GM19240 (cell line): ENCODE results near the gene ANKRD13B.
"Not testable (repeated sequence)": the region's sequence is repeated elsewhere in the genome, so short reads cannot be mapped to it uniquely, and the experiment has no call there.

Experiments
- DNase-seq: peaks from one replicate; pipeline ENCODE4 v3.0.0; 2011; ENCODE audit warnings: low spot score; ENCODE audit not compliant: insufficient read length

Gene ANKRD13B

GRCh38 chr17:29640981-29641642 is 48.2 kb downstream of the ANKRD13B start:
- no peak for DNase-seq

GRCh38 chr17:29642171-29642611 is 49.3 kb downstream of the ANKRD13B start:
- DNase-seq = no peak

- no peak for DNase-seq
Observed at GRCh38 chr17:29643817-29644160, 50.9 kb downstream of the ANKRD13B start.

- DNase-seq = no peak
Observed at GRCh38 chr17:29645515-29646051, 52.7 kb downstream of the ANKRD13B start.

- no peak for DNase-seq
Observed at GRCh38 chr17:29648005-29648404, 55.1 kb downstream of the ANKRD13B start.

GRCh38 chr17:29649359-29649758 is 56.4 kb downstream of the ANKRD13B start:
- DNase-seq = no peak

GRCh38 chr17:29650396-29650795 is 57.5 kb downstream of the ANKRD13B start:
- no peak for DNase-seq

- not testable (repeated sequence) for DNase-seq
Observed at GRCh38 chr17:29651913-29652312, 59.0 kb downstream of the ANKRD13B start.

- no peak for DNase-seq
Observed at GRCh38 chr17:29652976-29653375, 60.0 kb downstream of the ANKRD13B start.

- no peak for DNase-seq
Observed at GRCh38 chr17:29653995-29654714, 61.2 kb downstream of the ANKRD13B start.

- DNase-seq = no peak
Observed at GRCh38 chr17:29655323-29655722, 62.4 kb downstream of the ANKRD13B start.

- DNase-seq = no peak
Observed at GRCh38 chr17:29659155-29659554, 66.2 kb downstream of the ANKRD13B start.

- DNase-seq = no peak
Observed at GRCh38 chr17:29661213-29661612, 68.3 kb downstream of the ANKRD13B start.

GRCh38 chr17:29663155-29663554 is 70.2 kb downstream of the ANKRD13B start:
- DNase-seq = no peak
